GM21390 (cell line): ENCODE results near the gene SENP1.

Experiments used
- ATAC-seq: cut with Tn5 transposase; IDR thresholded peaks from one replicate; pipeline ENCODE4 v1.9.1; 2021; ENCODE audit not compliant: unreplicated experiment

The SENP1 gene

DNA sequence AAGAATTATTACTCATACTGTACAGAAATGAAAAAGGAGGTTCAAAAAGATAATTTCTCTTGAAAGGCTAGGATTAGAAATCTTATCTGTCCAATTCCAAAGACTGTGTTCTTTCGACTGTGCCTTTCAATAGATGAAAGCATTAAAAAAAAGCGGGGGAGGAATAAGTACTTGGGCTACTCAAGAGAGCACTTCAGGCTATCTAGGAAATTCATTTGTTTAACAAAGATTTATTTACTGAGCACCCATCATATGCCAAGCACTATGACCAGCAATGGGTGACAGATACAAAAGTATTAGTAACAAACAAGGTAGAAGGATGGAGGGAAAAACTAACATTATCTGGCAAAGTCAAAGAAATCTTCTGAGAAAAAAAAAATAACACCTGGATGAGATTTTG is 37.4 kb downstream of the SENP1 start:
- no peak for ATAC-seq

DNA sequence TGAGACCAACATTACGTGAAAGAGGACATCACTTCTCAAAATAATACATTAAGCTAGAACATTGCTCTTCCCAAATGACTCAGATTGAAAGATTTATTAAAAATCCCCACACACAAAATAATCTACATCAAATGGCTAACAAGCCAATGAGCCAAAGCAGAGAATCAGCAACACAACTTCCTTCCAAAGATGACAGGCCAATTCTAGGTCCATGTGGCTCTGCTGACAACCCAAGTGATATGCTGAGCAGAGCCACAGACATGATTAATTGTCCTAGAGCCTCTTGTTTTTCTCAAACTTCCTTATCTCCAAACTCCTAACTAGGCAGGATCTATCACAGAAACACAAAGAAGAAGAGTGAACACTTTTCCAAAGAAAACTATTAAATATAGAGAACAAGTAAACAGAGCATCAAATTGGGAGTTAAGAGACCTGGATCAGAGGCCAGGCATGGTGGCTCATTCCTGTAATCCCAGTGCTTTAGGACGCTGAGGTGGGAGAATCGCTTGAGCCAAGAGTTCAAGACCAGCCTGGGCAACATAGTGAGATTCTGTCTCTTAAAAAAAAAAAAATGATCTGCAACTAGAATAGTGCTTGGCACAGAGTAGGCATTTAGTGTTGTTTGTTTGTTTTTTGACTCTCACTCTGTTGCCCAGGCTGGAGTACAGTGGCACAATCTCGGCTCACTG is 38.5 kb downstream of the SENP1 start:
- no peak for ATAC-seq

DNA sequence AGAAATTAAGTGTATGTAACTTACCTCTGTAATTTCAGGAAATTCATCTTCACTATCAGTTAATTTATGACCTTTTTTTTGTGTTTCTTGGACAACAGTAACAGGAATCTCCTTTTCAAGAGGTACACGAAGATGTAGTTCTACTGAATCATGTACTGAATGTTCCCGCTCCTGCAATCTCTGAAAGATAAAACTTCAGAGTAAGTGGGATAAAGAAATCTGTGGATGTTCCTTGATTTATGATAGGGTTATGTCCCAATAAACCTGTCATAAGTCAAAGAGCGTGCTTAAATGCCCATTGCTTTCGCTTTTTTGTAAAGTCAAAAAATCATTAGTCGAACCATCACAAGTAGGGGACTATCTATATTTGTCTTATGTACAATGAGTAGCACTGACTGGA is 40.8 kb downstream of the SENP1 start:
- ATAC-seq = no peak

DNA sequence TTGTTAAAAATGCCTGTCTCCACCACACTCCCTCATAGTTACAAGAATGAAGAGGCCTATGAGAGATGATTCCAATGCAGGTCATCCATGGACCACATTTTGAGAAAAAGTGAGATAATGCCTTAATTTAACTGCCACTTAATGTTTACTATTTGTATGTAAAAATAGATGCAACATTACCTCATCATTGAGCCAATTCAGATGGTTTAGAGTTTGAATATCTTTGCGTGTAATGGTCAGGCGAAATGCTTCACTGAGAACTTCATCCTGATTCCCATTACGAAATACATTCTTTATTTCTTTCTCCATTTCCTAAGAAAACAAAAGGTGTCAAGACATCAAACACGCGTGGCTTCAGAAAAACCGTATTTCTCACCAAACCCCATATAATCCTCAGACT is 42.3 kb downstream of the SENP1 start:
- ATAC-seq = no peak

DNA sequence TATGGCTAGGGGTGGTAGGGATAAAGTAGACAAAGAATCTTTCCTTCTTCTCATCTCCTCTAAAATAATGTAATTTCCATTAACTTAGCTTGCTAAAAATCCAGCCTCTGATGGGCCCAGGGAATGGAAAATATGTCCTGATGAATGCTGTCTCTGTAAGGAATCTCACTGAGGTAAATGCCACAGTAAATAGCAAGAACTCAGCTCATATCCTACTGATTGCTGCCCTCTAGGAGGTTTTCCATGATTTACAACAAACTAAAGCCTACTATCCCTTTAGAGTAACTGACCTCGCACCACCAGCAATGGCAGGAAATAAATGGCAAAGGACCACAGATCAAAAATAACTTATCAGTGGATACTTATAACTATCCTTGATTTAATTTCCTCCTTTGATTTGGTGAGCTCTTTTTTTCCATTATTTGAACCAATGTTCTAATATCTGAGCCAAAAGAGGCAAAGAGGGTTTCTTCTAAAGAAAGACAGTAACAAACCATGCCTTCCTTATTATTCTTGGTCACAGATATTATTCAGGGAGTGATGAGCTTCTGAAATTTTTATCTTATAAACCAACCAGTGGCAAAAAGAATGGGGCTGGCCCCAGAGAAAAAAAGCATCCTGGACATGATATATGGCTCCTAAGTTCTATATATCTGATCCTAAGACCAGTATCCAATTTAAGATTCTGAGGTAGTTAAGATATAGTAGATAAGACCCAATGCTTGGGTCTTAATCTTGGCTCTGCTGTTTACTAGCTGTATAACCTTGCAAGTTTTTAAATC is 43.8 kb downstream of the SENP1 start:
- ATAC-seq = no peak

DNA sequence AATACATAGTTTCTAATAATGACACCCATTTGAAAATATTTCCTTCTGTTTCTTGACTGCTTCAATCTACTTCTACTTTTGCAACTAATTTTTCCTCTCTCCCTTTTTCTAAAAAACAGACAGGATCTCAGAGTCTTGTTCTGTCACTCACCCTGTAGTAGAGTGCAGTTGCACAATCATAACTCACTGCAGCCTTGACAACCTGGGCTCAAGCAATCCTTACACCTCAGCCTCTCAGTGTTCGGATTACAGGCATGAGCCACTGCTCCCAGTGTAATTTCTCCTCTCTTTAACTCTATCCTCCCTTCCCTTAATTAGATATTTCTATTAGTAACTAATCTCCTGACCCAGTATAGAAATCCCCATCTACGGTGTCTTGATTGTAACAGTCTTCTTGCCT is 45.4 kb downstream of the SENP1 start:
- ATAC-seq = no peak

DNA sequence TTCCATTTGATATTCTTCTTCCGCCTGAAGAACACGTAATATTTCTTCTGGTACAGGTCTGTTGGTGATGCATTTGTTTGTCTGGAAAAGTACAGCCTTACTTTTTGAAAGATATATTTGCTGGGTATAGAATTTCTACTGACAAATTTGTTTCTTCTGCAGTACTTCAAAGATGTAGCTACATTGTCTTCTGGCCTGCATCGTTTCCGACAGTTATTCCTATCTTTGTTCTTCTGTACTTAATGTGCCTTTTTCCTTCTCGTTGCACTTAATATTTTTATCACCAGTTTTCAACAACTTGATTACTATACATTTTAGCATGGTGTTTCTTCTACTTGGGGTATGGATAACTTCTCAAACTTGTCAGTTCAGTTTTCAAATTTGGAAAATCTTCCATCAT is 47.1 kb downstream of the SENP1 start:
- no peak for ATAC-seq

DNA sequence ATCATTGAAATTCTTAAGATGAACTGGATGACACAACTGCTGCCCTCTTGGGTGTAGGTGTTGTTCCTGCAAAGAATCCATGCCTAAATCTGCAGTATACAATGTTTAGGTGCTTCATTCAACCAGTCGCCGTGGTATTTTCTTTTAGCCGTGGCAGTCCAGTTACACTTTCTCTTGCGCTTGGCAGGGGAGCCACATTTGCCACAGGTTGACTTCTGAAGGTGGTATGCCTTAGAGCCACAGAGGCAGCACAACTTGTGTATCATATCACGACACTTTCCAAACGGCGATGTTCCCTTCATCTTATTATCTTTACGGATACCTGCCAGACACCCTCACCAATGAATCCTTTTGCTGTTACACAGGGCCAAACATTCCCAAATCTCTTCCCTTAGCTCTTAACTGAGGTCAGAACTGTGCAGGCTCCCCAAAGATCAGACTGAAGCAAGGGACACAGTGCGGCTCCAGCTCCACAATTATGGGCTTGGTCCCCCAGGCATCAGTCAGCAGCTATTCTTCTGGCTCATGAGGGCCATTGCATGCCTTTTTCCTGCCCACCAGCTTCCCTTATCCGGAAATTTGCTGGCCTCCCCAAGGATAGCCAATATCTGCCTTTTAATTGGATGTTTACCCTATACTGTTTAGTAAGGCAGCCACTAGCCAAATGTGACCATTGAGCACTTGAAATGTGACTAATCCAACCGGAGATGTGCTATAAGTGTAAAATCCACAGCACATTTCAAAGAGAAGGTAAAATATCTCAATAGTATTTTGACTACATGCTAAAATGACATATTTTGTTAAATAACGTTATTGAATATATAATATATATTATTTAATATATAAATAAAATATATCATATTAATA is 50.7 kb downstream of the SENP1 start:
- ATAC-seq = no peak

DNA sequence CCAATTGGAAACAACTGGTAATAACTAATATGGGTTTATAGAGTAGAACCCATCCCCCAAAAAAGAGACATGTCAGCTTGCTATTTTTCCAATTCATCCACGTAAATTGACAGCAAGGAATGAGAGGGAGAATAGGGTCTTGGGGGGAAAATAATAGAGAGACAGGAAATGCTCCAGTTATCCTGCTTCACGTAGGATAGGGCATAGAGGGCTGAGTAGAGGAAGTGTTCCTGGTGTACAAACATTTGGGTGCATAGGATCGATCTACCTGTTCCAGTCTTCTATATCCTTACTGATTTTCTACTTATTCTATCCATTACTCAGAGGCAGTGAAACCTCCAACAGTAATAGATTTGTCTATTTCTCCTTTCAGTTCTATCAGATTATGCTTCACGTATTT is 52.0 kb downstream of the SENP1 start:
- no peak for ATAC-seq

DNA sequence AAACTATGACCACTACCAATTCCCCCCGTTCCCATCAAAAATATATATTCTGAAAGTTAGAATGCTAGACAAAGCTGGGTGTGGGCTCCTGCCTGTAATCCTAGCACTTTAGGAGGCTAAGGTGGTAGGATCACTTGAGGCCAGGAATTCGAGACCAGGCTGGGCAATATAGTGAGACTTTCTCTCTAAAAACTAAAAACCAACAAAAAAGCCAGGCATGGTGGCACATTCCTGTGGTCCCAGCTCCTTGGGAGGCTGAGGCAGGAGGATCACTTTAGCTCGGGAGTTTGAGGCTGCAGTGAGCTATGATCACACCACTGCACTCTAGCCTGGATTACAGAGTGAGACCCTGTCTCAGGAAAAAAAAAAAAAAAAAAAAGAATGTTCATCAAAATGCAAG is 52.8 kb downstream of the SENP1 start:
- ATAC-seq = no peak

DNA sequence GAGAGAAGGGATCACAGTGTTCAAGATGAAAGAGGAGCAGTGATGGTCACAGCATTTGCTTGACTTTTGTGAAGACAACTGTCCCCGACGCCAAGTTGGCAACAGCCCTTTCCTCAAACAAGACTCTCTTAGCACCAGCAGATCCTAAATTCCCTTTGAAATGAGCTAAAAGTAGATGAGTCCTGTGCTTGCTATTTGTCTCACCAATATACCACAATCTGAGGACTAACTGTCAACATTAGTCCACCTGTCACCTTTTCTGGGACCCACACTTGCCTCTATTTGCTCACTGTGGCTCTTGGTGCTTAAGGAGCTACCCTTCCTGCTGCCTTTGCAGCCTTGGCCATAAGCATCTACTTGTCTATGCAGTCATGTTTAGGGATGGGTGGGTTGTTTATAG is 54.2 kb downstream of the SENP1 start:
- ATAC-seq = no peak

DNA sequence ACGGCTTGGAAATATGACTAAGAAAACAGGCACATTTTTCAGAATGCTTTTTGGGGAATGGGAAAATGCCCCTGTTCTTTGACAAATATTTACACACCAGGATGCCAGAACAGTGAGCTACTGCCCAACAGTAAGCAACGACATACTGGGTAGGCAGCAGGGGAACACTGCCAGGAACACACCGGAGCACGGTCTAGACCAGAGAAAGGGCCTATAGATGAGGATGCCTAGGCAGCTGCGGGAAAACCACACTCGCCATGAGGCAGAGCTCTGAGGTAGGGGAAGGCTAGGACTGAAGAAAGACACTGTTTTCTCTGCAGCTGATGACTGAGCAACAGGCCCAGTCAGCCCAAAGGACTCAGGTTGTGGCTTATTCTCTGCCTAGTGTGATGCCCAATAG is 55.7 kb downstream of the SENP1 start:
- no peak for ATAC-seq

DNA sequence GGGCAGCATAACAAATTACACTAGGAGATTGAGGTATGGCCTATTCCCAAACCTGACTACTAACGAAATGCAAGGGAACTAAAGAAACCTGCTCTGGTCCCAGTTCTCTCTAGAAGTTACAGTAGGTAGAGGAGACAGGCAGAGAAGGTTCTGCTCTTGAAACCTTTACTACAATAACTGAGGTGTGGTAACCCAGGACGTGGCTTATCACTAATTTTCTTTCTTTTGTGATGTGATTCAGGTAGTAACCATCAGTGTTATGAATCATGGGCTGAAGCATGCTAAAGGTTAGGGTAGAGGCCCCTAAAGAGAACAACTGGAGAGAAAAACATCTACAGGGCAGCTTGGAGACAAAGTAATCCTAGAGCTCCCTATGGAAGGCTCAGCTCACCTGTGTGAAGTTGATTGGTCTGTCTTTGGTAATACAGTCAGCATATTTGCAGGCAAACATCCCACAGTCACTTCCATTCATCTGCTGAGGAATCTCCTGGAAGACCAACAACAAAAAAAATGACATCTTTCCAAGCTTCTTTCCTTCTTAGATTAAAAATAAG is 59.8 kb downstream of the SENP1 start:
- ATAC-seq = no peak

DNA sequence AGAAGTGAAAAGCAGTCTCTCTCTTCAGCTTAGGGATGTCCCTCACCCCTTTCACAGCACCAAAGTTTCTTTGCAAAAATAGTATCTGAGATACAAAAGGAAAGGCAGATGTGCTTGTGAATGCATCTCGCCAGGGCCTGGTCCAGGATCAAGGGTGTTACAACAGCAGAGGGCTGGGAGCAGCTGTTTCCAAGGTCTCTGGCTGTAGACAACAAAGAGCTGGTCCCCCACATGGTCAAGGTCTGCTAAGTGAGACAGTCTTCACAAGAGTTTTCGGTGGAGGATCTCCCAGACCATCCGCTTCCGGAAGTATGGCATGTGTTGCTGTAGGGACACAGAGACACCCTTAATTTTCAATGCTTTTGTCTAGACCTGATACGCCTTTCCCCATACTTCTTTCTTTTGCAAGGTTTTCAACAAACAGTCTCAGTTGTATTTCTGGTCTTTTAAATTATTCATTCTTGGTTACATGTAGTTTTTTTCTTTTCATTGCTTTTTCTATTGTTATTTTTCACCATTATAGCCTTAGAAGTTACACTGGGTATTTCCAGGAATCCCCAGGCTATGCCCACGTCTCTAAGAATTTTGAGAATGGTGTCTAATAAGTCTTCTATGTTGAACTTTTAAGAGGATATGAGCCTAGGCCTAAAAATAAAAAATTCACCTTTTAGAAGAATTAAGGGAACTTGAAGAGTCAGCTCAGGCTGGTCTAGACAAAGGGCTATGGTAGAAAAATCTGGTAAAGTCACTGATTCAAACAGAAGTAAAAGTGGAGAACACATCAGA is 60.6 kb downstream of the SENP1 start:
- ATAC-seq = no peak

DNA sequence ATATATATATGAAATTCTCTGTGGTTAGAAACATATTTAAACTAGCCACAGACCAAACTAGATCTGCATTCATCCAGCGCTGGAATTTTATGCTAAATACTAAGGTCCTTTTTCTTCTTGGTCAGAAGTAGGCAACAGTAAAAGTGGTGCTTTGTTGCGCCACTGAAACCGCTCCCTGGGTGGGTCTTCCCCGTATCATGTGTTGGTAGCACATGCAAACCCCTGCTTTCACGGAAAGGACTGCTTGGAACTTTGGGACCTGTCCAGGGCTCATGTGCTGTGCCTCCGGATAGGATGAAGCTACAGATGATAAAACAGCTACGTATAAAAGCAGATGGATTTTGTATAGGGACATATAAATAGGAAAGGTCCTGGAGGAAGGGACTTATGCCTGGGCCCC is 61.5 kb downstream of the SENP1 start:
- ATAC-seq = no peak

DNA sequence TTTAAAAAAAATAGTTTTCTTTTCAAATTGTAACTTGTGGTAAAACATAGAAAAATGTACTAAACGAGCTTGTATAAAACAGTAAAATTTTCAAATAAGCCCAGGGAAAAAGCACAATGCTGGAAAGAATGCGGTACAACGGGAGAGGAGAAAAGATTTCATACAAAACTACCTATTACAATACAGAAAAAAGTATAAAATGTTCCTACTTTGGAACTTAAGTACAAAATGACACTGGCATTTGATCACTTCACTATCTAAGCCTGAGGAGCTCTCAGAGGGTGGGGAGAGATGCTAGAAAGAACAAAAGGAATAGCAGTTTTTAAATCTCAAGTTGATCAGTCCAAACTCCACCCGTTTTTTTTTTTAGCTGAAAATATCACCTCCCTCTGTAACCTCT is 62.1 kb downstream of the SENP1 start:
- ATAC-seq = no peak

DNA sequence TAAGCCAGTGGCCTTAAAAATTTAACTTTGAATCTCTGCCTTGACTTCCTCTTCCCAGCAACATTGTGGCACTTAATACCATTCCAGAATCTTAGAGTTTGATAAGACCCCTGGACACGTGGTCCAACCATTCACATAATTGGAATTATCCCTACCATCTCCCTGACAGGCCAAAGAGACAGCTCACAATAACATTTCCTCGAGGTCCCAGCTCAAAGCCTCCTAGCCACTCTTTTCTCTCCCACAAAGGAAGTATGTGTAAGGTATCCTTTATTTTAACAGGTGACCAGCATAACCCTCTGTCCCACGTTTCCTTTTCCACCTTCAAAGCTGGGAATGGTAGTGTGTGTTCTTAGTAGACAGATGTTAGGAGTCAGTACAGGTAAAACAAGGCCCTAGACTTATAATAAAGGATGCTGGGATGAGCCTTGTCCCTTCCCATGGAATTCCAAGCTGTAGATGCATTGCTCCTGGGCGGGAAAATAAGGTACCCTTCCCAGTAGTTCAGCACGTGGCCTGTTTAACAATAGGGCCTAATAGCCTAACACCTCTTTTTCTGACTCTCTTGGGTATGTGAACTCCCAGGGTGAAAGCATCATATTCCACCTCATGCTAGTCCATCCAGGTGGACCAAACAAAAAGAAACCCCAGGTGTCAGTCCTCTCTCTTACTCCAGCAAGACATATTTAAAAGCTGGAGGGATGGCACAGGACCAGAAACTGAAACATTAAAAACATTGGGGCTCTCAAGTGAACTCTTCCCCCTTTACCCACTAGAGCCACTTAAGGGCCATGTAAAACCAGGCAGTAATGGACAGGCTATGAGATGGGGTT is 64.1 kb downstream of the SENP1 start:
- no peak for ATAC-seq

DNA sequence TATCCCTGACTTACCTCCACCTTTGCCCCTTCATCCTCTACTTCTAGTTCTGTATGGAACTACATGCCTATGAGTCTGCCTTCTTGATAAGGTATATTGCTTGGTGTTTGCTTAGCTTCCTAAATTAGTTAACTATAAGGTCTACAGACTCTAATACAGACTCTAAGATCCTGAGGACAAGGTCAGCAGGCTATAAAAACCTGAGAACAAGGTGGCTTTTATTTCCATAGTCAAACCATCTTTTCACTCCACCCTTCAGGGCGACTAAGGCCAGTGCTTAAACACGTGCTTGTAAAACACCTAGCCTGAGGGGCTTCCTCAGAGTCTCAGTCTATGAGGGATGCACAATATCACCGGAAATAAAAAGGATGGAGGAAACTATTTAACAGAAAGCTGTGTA is 65.5 kb downstream of the SENP1 start:
- ATAC-seq = no peak

DNA sequence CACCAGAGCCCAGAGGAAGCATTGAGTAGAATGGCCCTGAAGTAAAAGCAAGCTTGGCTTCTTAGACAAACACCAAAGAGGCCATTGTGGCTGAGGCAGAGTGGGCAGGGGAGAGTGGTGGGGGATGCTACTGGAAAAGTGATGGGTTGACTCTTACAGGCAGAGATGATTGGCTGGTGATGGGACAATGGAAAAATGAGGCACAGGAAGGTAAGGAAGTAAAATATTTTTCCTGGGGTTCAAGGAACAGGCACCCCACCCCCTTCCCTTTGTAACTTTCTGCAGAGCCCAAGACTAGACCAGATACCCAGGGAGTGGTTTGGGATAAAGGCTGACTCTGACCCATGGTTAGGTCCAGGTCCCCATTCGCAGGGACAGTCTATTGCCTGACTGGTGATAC is 66.7 kb downstream of the SENP1 start:
- no peak for ATAC-seq

DNA sequence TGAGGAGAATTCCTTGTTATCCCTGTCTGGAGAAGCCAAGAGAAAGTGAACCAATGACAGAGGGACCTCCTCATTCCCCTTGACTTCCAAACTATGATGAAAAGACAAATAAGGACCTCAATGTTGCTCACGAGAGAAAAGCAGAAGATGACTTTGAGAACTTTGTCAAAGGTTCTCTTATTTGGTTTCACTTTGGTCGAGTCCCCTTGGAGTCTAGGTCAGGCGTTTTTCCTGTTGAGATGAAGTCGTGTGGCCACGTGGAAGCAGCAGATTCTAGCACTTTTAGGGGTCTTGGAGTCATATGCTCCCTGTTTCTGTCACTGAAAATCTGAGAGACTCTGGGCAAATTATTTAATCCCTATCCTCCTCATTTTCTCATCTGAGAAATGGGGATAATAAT is 67.8 kb downstream of the SENP1 start:
- no peak for ATAC-seq
